ENCODE measurements around the gene CRADD.
A peak's percentile ranks its signal among the peaks of the same experiment; 100 is the strongest.
"Not testable (repeated sequence)": the region's sequence is repeated elsewhere in the genome, so short reads cannot be mapped to it uniquely, and the experiment has no call there.

CRADD gene

DNA sequence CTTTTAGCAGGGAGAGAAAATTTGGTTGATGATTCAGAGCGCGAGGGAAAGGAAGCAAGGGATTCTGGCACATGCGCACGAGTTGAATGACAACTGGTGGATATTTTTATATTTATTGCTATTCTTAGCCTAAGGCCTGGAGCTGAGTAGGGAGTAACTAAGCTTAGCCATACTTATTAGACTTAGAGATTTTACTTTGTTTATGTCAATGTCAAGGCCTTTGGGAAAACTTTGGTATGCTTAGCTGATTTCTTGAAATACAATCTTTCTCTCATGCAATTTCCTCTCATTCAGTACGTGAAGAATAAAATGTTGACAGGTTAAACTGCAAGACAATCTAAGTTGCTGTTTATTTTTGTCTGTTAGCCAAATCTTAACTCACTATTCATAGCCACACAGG is 101.1 kb downstream of the CRADD start:
- peak; percentile 94 for DNase-seq (ENCODE audit: extremely low read depth, low read depth)
- TF ChIP-seq, protein P1, sequence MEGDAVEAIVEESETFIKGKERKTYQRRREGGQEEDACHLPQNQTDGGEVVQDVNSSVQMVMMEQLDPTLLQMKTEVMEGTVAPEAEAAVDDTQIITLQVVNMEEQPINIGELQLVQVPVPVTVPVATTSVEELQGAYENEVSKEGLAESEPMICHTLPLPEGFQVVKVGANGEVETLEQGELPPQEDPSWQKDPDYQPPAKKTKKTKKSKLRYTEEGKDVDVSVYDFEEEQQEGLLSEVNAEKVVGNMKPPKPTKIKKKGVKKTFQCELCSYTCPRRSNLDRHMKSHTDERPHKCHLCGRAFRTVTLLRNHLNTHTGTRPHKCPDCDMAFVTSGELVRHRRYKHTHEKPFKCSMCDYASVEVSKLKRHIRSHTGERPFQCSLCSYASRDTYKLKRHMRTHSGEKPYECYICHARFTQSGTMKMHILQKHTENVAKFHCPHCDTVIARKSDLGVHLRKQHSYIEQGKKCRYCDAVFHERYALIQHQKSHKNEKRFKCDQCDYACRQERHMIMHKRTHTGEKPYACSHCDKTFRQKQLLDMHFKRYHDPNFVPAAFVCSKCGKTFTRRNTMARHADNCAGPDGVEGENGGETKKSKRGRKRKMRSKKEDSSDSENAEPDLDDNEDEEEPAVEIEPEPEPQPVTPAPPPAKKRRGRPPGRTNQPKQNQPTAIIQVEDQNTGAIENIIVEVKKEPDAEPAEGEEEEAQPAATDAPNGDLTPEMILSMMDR (IDR thresholded peaks at IDR 0.05; ENCODE audit: low read depth, low read length) = no peak

DNA sequence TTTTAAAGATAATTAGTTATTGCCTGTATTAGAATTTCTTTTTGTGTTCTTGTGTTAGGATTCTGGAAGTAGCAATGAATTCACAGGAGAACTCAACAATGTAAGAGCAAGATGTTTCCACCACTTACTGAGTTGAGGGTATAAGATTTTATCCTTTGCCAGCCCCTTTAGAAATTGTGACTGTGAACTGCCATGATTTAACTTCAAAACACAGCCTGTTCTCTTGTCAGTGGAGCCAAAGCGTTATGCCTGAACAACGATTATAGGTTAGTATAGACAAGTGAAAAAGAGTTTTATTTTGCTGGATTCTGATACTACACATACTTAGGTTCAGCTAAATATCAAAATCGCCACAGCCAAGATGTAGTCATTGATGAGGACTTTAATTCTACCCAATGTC is 101.6 kb downstream of the CRADD start:
- TF ChIP-seq, protein P1 (IDR thresholded peaks at IDR 0.05; ENCODE audit: low read depth, low read length) = no peak
- no peak for DNase-seq (ENCODE audit: extremely low read depth, low read depth)

DNA sequence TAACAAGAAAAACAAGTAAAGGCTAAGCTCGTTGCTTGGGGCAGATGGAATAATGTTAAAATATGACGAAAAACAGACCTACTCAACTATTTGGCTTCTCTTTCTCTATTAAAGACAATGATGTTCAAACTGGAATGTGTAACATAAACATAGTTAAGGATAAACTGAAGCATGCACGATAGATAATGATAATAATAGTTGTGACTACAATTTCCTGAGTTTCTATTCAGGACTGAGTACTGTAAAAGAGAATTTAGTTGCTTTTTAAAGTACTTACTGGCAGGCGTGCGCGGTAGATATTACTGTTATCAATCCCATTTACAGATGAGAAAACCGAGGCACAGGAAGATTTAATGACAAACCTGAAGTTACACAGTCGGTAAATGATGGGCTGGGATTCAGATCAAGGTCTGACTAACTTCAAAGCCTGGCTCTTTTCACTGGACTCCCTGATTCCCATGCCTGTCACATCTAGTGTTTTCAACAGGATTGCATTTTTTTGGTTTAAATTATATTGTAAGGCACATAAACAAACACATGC is 103.0 kb downstream of the CRADD start:
- TF ChIP-seq, protein P1 (IDR thresholded peaks at IDR 0.05; ENCODE audit: low read depth, low read length) = no peak
- DNase-seq (ENCODE audit: extremely low read depth, low read depth) = no peak

DNA sequence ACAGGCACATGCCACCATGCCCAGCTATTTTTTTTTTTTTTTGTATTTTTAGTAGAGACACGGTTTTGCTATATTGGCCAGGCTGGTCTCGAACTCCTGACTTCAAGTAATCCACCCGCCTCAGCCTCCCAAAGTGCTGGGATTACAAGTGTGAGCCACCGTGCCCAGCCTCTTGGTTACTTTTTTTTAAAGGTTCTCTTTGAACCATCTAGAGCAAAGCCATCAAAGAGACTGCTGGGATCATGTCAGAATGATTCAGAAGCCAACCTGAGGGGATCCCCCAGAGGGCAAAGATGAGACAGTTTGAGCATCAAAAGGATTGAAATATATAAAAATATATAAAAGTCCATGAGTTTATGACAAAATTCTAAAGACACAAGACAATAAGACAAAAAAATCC is 103.7 kb downstream of the CRADD start:
- not testable (repeated sequence) for DNase-seq (ENCODE audit: extremely low read depth, low read depth)

DNA sequence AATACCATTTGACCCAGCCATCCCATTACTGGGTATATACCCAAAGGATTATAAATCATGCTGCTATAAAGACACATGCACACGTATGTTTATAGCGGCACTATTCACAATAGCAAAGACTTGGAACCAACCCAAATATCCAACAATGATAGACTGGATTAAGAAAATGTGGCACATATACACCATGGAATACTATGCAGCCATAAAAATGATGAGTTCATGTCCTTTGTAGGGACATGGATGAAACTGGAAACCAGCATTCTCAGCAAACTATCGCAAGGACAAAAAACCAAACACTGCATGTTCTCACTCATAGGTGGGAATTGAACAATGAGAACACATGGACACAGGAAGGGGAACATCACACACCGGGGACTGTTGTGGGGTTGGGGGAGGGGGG is 104.8 kb downstream of the CRADD start:
- DNase-seq (ENCODE audit: extremely low read depth, low read depth) = not testable (repeated sequence)

DNA sequence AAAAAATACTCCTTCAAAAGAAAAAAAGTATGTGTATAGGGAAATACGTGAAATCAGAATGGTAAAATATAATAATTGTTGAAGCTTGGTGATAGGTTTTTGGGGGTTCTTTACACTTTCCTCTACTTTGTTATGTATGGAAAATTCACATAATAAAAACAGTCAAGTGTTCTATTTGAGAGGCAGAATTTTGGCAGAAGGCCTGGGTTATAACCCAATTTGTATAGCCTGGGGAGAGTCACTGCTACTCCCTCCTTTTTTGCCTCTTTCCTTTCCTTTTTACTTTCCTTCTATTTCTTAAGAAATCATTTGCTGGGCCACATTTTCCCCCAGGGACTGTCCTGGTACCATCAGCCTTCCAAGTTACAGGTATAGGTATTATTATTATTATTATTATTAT is 105.7 kb downstream of the CRADD start:
- DNase-seq (ENCODE audit: extremely low read depth, low read depth) = no peak
- TF ChIP-seq, protein P1 (IDR thresholded peaks at IDR 0.05; ENCODE audit: low read depth, low read length) = no peak

DNA sequence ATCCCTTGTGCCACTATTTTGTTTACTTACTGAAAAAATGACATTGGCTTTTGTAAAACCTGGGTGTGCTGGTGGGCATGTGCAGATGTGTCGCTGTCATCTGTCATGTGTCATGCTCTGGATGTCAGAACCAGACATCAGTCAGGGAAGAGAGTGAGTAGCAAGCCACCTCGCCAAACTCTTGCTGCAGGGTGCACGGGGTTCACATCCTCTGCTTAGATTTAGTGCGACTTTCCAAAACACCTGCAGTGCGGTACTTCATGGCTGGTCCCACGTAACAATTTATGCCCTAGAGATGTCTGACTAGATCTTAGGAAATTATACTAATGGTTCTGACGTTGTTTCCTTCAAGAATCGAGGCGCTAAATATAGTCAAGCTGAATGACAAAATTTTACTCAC is 106.7 kb downstream of the CRADD start:
- DNase-seq (ENCODE audit: extremely low read depth, low read depth) = no peak
- TF ChIP-seq, protein P1 (IDR thresholded peaks at IDR 0.05; ENCODE audit: low read depth, low read length) = no peak

DNA sequence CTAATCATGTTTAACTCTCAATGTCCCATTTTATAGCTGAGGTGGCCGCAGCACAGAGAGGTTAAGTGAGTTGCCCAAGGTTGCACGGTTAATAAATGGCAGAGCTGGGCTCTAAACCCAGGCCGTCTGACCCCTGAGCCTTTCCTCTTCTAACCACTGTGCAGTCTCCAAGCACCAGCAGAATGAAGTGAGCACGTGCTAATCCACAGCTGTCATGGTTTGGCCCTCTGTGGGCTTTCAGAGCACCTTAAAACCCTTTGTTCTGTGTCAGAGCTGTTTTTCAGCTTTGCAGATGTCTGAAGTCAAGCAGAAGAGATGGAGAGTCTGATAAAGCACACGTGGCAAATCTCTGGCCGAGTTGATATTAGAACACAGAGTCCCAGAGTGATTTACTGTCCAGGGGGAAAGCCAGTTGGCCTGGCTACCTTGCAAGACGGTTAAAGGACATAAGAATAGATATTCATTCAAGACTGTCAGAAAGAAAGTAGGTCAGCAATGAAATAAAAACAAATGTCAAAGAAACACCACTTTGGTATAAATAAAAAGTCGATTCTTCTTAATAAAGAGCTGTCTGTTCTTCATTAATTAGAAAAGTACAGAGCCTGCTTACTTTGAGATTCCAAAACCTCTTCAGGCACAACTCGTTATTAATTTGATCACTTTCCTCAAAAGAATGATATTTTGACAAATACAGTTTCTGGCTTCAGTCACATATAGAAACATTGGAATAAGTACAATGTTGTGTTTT is 107.3 kb downstream of the CRADD start:
- no peak for DNase-seq (ENCODE audit: extremely low read depth, low read depth)
- TF ChIP-seq, protein P1 (IDR thresholded peaks at IDR 0.05; ENCODE audit: low read depth, low read length) = no peak
